ENCODE results near the gene MESP2.

GRCh38 chr15:89761009-89761831, 14.9 kb upstream of the MESP2 start:
- TF ChIP-seq SIN3A (IDR thresholded peaks at IDR 0.05; ENCODE audit: borderline replicate concordance, insufficient read depth, low read length), result no peak
- no peak for TF ChIP-seq FOXP2 (optimal IDR thresholded peaks at IDR 0.05; ENCODE audit: borderline replicate concordance, extremely low read depth, extremely low read length, insufficient read depth)
- no peak for TF ChIP-seq POLR2AphosphoS5 (IDR thresholded peaks at IDR 0.05; ENCODE audit: low read depth, low read length)
